COLO668 (cell line): ENCODE data around the gene P2RX3.
"Not testable (repeated sequence)": the region's sequence is repeated elsewhere in the genome, so short reads cannot be mapped to it uniquely, and the experiment has no call there.

Experiments used
- DNase-seq: peaks from one replicate; lab custom pipeline; 2025; ENCODE audit not compliant: unreplicated experiment; lab: John Stamatoyannopoulos, UW

Gene P2RX3

DNA sequence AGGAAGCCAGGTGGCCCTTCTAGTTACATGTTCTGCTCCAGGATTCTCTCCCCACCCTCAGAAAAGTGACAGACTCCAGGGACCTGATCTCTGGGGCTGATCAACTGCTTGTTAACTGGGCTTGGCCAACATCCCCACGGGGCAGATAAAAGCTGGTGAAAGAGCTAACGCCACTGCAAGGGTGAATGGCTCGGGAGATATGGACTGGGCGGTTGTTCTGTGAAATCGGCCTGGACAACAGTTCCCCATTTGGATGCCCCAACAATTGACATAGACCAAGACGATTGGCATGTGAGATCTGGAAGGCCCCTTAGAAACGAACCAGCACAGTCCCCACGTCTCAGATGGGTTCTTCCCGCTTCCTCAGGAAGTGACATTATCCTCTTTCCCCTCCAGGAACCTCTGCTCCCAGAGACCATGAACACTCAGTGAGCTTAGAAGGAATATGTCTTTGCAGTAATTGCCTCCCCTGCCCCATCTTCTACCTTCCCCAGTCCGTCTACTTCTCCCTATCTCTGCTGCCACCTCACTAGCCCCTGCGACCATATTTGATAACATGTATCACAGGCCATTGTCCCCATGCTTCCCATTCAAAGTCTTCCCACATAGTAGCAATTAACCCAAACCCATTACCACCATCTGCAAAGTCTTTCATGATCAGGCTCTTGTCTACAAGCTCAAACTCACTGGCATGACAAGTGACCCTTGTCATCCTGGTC, 57.9 kb downstream of the P2RX3 start:
- DNase-seq = no peak

DNA sequence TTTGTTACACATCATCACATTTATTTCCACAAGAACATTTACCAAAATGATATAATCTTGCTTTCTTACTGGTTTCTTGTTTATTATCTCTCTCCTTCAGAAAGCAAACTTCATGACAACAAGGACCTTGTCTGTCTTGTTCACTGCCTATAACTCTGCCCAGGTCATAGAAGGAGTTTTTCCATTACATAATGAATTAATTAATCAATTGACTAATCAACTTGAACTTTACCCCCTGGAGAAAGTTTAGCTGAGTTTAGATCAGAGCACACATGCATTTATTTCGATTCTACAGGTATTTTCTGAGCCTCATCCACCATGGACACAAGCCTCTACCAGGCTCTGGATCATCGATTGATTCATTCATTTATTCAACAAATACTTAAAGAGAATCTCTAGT, 58.6 kb downstream of the P2RX3 start:
- no peak for DNase-seq

DNA sequence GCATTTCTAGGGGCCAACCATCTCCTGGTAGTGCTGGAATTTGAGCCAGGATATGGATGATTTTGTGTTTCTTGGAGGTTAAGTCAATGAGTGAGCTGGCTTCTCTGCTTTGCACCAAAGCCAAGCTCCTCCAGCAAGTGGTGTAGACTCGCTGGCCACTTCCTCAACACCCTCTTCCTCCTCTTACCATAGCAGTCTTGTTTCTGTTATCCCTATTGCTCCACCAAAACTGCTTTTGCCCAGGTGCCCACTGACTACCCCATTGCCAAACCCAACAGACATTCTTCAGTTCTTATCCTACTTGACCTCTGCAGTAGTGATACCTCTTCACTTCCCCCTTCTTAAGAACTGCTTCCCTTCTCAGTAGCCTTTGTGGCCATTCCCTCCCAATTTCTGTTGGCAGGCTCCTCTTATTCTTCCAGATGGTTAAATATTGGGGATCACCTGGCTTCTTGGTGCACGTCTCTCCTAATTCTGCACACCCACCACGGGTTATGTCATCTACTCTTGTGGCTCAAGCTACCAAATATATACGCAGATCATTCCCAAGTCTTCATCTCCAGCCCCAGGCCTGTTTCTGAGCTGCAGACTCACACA, 59.3 kb downstream of the P2RX3 start:
- no peak for DNase-seq

DNA sequence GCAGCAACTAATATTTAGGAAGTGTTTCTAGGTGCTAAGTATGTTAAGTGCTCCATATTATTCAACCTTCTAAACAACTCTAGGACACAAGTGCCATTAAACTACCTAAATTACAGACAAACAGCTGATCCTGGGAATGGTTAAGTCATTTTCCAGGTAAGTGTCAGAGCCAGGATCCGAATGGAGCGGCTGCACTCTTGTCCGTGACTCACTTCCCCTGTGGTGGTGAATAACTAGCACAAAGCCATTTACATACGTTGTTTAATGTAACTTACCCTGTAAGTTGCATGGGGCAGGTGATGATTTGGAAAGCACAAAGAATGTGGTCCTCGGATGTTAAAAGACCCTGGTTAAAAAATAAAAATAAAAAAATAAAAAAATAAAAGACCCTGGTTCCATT, 61.1 kb downstream of the P2RX3 start:
- no peak for DNase-seq

DNA sequence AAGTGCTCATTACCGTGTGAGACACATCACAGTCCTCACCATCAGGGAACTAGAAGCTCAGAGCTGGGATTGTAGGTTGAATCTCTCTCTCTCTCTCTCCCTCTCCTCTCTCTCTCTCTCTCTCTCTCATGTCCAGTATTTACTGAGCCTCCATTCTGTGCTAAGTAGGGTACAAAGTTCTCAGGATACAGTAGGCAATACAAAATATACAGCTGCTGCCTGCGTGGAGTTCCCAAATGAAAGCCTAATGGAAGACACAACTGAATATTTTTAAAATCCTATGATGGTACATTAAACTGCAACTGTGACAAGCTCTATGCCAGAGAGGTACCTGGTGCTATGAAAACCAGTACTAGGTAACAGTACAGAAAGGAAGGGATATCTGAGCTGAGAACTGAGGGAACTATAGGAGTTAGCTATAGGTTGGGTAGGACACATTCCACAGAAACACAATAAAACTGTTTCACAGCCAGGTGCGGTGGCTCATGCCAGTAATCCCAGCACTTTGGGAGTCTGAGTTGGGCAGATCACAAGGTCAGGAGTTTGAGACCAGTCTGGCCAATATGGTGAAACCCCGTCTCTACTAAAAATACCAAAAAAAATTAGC, 61.9 kb downstream of the P2RX3 start:
- DNase-seq = no peak

DNA sequence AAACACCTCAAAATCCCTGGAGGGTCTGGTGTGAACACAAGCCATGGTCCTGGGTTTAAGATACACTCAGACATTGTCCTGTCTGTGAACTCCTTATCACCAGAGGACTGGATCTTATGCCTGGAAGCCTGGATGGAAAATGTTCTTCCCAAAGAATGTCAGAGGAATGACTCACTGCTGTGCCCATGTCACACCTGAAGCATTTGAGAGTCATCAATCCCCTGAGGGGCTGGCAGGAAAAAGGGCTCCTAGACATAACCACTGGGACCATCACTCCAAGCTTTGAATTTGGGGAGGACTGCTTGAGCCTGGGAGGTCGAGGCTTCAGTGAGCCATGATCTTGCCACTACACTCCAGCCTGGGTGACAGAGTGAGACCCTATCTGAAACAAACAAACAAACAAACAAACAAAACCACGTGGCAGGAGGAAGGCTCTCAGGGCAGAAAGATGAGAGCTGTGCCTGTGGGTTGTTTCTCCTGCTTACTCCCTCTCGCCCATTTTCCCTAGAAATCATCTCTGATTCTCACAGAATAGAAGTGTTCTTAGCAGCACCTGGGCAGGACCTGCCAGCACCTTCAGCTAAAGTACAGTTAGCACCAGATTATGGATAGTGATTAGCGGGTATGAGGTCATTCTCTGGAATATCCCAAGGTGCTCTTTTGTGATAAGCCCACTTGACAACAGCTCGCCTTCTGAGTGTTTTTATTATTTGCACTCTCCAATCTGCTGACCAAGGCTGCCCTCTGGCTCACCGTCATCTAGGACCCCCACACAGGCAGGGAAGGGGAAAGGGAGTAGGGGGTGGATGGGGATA, 64.2 kb downstream of the P2RX3 start:
- DNase-seq = no peak

DNA sequence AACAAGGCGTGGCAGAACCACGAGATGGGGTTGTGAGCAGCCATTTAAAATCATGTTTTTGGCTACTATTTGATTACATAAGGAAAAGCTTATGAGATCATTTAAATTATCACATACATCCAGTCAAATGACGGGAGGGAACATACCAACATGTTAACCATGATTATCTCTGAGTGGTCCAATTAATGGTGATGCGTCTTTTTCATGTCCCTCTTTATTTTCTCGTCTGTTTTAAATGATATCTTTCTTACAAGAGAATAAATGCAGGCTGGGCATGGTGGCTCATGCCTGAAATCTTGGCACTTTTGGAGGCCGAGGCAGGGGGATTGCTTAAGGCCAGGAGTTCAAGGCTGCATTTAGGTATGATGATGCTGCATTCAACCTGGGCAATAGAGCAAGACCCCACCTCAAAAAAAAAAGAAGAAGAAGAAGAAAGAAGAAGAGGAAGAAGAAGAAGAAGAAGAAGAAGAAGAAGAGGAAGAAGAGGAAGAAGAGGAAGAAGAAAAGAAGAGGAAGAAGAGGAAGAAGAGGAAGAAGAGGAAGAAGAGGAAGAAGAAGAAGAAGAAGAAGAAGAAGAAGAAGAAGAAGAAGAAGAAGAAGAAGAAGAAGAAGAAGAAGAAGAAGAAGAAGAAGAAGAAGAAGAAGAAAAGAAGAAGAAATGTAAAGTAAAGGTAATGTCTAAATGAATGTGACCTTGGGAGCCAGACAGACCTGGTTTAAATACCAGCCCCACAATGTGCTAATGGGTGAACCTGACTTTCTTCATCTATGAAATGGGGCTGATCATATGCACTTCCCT, 65.0 kb downstream of the P2RX3 start:
- DNase-seq = not testable (repeated sequence)

DNA sequence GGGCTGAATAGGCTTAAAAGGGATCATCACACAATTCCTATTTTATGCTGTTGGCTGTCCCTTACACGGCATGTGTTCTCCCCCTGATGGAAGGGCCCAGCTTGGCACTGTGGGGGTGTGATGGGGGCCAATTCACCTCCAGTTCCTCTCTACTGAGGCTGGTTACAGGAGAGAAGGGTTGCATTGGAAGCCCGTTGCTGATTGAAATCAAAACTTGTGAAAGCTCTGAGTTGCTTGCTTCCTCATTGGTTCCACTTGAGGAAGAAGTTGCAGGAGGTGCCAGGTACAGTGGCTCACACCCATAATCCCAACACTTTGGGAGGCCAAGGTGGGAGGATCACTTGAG, 65.6 kb downstream of the P2RX3 start:
- no peak for DNase-seq

DNA sequence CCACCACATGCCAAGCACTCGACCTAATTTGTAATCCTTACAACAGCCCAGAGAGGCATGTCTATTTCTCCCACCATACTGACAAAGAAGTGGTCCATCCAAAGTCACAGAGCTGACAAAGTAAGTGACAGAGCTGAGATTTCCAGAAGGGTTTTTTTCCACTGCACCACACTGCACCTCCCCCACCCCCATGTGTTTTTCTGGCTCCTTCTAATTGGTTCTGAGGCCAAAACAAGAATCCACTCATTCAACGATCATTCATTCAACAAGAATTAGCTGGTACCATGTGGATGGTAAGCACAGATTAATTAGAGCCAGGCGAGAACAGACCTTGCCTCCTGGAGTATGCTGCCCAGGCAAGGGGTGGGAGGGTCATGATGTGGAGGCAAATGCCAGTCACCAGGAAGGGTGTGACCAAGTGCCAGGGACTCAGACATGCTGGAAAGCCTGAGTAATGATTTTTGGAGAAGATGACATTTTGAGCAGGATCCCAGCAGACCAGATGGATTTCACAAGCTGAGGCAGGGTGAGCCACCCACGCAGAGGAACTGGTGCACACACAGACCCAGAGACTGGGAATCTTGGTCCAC, 67.2 kb downstream of the P2RX3 start:
- DNase-seq = no peak

DNA sequence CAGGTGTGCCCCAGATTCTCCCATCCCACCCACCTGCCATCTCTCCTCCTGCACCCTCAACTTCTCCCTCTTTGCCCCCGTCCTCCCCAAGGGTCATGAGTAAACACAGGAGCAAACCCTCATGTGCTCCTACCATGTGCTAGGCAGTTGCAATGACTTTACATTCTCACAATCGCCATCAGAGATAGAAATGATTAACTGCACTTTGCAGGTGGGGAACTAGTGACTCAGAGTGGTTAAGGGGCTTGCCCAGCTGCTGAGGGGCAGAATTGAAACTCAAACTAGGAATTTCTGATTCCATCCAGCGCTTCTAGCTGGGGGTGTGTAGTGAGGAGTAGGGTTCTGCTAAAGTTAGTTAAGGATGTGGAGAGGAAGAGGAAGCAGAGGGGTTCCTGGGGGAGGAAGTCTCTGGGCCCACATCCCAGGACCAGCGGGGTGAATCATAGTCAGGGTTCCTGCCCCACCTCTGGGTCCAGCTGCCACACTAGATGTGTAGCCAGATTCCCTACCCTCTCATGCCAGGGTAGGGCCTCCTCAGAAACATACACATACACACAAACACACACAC, 68.3 kb downstream of the P2RX3 start:
- DNase-seq = no peak

DNA sequence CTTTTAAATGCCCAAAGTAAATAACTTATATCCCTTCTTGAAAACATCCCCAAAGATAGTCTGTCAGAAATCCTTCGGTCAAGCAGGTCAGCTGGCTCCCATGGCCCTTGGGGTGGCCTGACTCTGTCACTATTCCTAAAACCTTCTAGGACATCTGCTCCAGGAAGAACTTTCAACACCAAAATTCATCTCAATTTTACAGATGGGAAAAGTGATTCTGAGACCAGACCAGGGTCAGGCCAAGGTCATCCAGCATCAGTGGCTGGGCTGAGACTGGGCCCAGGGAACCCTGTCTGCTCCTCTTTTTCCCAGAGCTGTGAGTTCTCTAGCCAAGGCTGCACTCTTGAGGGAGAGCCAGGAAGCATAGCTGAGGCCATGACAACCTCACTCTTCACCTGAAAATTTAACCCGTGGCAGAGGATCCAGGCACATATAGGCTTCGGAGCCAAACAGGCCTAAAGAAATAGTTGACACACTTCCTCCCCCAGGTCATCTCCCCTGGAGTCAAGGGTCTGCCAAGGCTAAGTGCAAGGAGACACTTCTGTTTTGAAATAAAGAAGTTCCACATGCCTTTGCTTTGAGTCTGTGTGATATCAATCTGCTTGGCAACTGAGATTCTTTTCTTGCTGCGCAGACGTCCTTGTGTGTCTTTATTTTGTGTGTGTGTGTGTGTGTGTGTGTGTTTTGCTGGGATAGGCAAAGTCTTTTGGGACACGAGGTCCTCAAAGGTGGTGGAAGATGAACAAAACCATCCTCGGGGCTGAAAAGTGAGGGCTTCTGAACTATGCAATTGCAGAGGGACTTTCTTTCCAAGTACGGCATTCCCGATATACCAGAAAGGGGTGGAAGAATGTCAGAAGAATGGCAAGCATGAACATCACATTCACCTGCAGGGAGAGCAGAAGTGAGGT, 69.1 kb downstream of the P2RX3 start:
- no peak for DNase-seq

DNA sequence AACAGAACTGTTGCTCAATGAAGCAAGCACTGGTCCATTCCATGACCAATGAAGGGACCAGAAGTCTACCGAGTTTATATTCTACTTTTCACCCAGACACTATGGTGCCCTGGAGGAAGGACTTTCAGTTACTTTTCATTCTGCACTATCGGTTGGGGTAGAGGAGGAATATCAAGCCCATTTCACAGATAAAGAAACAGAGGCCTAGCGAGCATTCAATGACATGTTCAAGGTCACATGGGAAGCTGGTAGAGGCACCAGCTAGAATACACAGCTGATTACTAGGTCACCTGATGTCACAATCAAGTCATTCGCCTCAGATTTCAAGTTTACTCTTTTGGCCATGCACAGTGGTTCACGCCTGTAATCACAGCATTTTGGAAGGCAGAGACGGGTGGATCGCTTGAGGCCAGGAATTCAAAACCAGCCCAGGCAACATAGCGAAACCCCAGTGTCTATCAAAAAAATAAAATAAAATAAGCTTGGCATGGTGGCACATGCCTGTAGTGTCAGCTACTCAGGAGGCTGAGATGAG, 69.9 kb downstream of the P2RX3 start:
- no peak for DNase-seq

DNA sequence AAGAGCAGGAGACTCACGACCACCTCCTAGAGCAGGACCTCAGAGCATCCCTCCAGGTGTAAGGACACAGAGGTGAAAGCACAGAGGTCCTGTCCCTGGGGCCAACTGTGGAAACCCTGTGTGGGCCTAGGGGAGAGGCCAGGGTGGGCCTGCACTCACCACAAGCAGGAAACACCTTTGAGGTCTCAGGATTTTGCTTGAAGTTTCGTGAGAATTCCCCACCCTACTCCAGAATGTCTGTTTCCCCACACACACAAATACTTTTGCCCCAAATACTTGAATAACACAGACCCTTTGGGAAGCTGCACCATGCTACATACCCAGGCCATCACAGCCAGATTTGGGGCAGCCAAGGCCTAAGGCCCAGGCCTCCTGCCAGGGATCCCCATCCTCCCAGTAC, 70.6 kb downstream of the P2RX3 start:
- no peak for DNase-seq

DNA sequence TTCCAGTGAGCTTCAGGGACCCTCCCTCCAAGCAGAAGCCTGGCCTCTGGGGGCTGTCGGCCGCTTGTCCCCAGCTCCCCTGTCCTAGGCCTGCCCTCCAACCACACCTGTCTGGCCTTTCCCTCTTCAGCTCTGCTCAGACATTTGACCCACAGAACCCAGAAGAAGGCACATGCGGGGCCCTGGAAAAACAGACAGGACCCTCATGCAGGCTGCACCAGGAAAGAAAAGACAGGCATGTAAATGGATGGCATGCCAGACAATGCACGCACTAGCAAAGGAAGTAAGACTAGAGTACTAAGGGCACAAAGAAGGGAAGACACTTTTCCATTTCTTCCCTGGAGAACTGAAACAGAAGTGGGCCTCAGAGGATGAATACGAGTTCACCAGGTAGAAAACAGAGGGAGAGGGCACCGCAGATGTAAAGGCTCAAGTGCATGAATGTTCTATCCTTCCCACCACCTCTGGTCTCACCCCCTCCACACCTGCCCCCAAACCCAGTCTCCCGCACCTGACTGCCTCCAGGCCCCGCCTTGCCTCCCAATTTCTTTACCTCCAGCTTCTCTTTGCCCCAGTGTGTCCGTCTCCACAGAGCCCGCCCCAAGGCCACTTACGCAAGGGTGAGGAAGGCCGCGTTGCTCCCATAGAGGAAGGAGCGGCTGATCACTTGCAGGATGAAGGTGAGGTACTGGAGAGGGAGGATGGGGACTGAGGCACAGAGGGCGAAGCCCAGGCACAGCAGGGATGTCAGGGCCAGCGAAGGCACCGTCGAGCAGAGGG, 71.4 kb downstream of the P2RX3 start:
- DNase-seq = no peak

DNA sequence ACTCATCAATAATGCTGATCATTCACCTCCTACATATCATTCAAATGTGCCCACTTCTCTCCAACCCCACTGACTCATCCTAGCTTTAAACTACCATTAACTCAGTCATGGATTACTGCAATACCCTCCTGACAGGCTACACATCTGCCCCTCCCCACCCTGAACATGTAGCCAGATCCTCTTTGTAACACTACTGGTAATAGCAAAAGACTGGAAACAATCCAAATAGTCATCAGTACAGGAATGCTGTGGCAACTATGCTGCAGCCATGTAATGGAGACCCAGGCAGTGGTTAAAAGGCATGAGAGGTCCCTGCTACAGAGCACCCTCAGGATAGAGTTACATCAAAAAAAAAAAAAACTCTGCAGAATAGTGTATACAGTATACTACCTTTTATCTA, 72.1 kb downstream of the P2RX3 start:
- no peak for DNase-seq

DNA sequence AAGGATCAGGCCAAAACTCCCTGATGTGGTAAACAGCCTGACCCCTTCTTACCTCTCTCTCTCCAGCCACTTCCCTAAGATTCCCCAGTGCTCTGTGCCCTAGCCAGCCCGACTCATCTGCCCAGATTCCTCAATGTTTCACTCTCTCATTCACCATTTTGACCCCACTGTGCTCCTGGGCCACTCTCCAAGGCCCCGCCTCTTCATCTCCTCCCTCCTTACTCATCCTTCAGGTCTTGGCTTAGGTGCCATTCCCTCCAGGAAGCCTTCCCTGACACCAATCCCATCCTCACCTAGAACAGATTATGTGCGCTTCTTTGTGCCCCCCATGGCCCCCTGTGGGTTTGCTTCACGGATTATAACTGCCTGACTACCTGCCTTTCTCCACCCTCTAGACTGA, 75.5 kb downstream of the P2RX3 start:
- no peak for DNase-seq

DNA sequence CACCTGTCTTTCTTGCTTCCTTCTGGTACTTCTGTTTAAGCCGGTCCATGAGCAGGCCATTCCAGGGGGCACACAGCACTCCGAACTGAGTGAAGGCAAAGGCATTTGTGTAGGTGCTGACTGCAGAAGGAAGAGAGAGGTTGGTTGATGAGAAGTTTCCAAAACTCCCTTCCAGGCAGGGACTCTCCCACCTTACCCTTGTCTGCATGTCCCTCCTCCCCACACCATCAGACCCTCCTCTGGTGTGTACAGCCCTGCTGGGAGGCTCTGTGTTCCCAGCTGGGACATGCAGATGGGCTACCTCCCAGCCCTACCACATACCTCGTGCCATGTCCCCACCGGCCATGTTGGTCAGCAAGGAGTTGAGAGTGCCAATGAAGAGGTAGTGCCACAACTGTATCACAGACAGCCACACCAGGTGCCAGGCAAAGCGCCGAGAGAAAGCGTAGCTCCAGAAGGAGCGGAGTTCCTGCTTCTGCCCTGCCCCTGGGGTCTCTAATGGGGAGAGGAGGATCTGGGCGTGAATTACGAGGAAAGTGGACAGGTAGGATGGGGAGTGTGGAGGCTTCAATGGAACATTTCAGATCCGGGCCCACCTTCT, 76.6 kb downstream of the P2RX3 start:
- no peak for DNase-seq

DNA sequence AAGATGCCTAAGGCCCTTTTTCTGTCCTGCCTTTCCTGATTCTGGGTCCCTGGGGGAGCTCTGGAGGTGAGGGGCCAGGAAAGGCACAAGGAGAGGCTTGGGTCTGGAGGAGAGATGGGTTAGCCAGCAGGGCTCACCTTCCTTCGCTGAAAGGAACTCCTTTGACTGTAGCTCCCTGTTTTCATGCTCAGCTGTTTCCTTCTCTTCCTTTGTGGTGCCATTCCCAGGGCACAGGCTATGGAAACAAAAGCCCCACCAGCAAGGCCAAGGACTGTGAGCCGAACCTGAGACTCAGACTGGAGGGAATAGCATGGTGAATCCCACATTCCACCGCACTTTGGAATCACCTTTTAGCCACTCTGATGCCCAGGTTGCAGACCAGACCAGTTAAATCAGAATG, 78.3 kb downstream of the P2RX3 start:
- no peak for DNase-seq
